ENCODE results near the gene FBXL4.
A peak's percentile ranks its signal among the peaks of the same experiment; 100 is the strongest.

FBXL4 gene

GRCh38 chr6:98947411-98948292 is at the start of gene FBXL4:
Gene FBXL4 (minus strand): TSS chr6:98947946. CDS start chr6:98926988, 20,958 bp downstream.
- DNase-seq (ENCODE audit: insufficient read length, low spot score) (peak; percentile 81), FAIRE-seq (peak; percentile 23)

- DNase-seq (ENCODE audit: insufficient read length, low spot score): no peak
- no peak for FAIRE-seq
Measured at GRCh38 chr6:98995116-98995515, 47.4 kb upstream of the FBXL4 start.

DNA sequence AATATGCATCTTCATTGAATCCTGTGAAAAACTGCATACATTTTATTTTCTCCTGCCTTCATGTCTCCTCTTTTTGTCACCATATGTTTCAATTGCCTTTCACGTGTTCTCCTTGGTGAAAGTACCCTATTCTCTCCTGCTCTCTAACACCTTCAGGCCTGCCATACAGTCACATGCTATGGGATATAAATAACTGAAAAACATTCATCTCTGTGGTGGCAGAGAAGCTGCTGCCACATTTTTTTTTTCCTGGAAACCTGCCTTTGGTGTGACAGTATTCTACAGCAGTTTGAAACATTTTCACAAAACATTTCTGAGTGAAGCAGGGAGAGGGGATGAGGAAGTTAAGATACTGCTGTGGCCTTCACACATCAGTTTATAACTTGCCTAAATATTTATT is 44.8 kb upstream of the FBXL4 start:
- DNase-seq (ENCODE audit: insufficient read length, low spot score) (no peak), FAIRE-seq (no peak)

DNA sequence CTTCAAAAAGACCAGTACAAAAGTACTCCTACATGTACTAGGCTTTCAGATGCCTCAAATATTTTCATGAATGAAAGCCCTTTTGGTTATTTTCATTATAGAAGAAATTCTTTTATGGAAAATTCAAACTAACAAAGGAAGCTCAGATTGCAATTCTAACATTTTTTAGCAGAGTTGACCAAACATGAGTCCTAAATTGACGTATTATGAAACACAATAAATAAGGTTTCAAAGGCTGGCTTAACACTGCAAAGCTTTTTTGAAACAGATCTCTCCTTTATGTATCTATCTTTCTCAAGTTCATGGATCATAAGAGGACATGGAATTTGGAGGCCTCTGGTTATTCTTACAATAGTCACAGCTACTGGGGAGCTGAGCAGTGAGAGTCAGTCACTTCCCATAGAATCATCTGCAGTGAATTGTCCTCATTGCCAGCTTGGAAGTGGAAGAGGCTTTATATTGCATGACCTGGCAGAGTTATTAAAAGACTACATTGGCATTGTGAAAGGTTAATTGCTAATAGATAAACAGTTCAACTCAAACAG is 38.4 kb upstream of the FBXL4 start:
- FAIRE-seq (no peak), DNase-seq (ENCODE audit: insufficient read length, low spot score) (no peak)

- no peak for DNase-seq (ENCODE audit: insufficient read length, low spot score)
- FAIRE-seq: no peak
Measured at GRCh38 chr6:98985391-98985790, 37.6 kb upstream of the FBXL4 start.

GRCh38 chr6:98984121-98984520 is 36.4 kb upstream of the FBXL4 start:
- DNase-seq (ENCODE audit: insufficient read length, low spot score) (no peak), FAIRE-seq (no peak)

DNA sequence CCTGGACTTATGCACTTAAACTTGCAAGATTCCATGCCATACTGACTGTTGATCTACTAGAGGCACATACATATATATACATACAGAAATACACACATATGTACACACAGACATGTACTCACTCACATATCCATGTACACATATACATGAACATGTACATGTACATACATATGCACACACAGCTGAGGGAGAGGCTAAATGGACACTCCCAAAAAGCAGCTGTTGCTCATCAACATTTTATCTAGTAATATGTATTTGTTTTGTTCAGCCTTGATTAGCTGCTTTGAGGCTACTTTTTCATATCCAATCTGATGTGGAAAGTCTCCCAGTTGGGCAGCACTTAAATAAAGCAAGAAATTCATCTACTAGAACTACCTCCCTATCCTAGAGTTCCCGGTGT is 33.7 kb upstream of the FBXL4 start:
- FAIRE-seq (peak; percentile 86), DNase-seq (ENCODE audit: insufficient read length, low spot score) (no peak)

DNA sequence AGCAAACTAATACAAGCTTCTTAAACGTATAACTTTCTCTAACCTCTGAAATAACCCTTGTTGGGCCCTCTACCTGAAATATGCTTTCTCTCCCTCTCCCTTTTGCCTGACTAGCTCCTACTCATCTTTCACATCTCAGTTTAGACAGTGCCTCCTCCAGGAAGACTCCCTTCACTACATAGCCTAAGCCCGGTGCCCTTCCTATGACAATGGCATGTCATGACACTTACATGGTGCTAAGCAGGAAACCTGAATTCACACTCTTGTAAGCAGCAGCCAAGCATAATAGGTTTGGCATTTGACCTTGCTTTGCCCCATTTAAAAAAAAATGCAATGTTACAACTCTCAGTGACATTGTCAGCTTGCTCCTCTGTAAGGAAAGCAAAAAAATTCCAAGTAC is 33.1 kb upstream of the FBXL4 start:
- FAIRE-seq: no peak
- no peak for DNase-seq (ENCODE audit: insufficient read length, low spot score)

DNA sequence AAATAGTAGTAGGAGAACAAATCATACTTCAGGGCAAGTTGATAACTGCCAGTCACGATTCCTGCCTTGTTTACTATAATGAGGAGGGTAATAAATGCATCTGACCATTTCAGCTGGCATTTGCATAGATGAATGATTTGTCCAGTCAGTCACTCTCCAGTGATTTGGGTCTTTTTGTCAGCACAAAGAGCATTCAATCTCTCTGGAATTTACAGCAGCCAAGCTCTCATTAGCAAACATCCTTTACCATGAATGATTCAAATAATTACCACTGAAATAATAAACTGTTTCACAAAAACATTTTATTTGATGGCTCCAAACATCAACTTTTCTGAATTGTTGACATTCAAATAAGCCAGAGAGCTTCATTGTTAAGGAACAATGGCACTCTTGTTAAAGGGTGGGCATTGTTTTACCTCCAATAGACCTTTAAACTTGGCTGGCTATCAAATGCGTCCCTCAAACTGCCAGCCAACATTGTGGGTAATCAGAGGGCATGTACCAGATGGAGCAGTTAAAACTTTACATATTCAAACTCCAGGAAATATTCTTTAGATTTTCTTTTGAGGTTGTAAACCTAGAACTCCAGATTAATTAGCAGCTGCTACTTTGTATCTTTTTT is 30.0 kb upstream of the FBXL4 start:
- no peak for FAIRE-seq
- no peak for DNase-seq (ENCODE audit: insufficient read length, low spot score)

GRCh38 chr6:98976674-98977385 is 29.1 kb upstream of the FBXL4 start:
- FAIRE-seq: no peak

DNA sequence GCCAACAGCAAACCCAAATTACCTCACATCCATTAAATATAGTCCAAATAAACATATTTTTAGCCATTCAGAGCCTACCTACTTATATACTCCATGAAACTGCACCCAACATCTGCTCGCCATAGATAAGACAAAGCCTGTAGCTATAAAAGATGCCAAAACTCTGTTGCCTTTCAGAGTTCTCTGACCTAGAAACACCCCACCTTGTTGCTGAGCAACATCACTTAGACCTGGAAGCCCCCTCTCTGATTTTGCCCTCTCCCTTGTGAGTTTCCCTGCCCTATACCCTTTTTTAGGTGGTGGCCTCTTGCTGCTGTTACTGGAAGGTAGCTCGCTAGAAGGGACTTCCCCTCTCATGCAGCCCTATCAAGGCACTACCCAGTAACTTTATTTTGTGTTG is 27.7 kb upstream of the FBXL4 start:
- DNase-seq (ENCODE audit: insufficient read length, low spot score) (no peak), FAIRE-seq (no peak)

More at GRCh38 chr6:98976674-98977385, 29.1 kb upstream of the FBXL4 start:
- DNase-seq (ENCODE audit: insufficient read length, low spot score): no peak

DNA sequence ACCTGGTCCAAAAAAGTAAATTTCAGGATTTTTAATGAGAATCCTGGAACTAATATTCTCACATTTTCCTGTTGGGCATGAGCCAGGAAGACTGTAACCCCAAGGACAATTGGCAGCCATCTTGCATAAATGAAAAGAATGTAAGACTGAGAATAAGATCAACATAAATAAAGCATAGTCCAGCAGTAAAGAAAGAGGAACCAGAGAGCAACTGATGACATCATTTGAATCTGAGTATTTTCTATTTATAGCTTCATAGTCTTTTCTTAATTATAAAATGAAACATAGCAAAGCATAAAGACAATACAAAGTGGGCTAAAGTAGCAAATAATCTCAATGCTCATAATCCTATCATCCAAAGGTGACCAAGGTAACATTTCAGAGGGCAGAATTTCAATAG is 26.6 kb upstream of the FBXL4 start:
- FAIRE-seq (no peak), DNase-seq (ENCODE audit: insufficient read length, low spot score) (no peak)

DNA sequence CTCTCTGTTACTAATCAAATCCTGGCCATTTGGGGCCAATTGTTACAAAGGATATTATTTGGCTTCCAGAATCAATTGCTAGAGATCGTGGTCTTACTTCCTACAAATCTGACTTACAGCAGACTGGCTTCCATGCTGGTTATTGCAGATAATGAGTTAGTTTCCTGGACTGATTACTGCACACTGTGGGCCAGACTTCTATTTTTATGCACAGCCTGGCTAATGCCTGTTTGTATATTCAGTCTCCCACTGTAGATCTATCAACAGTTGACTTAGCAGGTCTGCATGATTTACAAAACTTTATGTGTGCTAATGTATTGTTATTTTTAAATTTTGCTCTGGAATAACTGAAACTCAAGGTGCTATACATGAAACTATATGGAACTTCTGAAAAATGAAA is 25.8 kb upstream of the FBXL4 start:
- DNase-seq (ENCODE audit: insufficient read length, low spot score) (no peak), FAIRE-seq (no peak)

- DNase-seq (ENCODE audit: insufficient read length, low spot score) (no peak), FAIRE-seq (no peak)
Measured at GRCh38 chr6:98971303-98971702, 23.6 kb upstream of the FBXL4 start.

- DNase-seq (ENCODE audit: insufficient read length, low spot score) (no peak), FAIRE-seq (no peak)
Measured at GRCh38 chr6:98970469-98970868, 22.7 kb upstream of the FBXL4 start.

DNA sequence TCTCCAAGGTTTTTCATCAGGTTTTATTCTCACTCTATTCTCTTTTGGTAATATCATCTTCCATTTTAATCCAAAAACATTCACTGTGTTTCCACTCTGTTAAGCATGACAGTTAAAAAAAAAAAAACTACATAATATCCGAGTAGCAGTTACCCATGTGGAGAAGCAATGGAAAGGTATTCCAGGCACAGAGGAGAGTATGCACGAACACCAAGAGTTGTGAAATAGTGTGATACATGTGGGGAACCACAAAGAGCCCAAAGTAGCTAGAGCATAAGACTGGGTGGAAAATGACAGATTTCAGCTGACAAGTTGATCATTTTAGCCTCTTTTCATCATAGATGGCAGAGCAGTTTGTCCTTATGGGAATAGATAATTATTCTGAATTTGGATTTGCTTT is 19.9 kb upstream of the FBXL4 start:
- DNase-seq (ENCODE audit: insufficient read length, low spot score) (no peak), FAIRE-seq (no peak)

- no peak for FAIRE-seq
- DNase-seq (ENCODE audit: insufficient read length, low spot score): no peak
Measured at GRCh38 chr6:98959631-98960030, 11.9 kb upstream of the FBXL4 start.

DNA sequence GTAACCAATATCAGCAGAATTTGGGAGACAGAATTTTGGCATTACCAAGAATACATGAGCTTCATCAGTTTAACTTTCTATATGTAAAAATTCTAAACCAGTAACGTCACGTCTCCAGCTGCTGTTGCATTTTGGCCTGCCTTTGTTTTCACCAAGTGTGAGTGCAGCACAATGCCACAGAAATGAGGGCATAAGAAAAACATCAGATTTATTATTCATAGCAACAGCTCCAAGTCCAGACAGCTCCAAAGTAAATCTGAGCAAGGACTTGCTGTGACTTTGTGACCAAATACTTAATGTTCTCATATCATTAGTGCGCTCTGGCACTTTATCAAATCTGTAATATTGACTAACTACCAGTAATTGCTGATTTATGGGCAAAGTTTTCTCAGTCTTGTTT is 11.0 kb upstream of the FBXL4 start:
- FAIRE-seq: no peak
- no peak for DNase-seq (ENCODE audit: insufficient read length, low spot score)

DNA sequence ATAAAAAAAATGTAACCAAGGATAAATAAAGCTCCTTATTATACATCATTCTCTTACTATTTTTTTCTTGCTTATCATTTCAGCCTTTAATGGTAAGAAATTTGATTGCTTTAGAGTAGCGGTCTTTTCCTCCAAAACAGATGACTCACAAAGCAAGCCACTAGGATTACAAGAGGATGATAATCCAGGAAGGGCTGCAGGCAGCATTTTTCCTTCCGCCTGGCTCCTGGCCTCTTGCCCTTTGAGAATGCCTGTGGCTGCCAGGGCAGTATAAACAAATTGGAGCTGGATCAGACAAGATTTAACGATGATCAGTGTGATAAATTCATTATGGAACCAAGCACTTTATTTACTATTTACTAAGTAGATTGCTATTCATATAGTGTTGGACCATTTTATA is 9.7 kb upstream of the FBXL4 start:
- no peak for FAIRE-seq
- DNase-seq (ENCODE audit: insufficient read length, low spot score): peak; percentile 35

- FAIRE-seq (no peak), DNase-seq (ENCODE audit: insufficient read length, low spot score) (no peak)
Measured at GRCh38 chr6:98949589-98949988, 1.8 kb upstream of the FBXL4 start.

- no peak for FAIRE-seq
- DNase-seq (ENCODE audit: insufficient read length, low spot score): peak; percentile 0
Measured at GRCh38 chr6:98946879-98947410, 801 bp downstream of the FBXL4 start.

All from HTR-8/SVneo (cell line).